Mesothelial cell of epicardium (in vitro differentiated cells): ENCODE measurements around the gene CELF5. TPM values are rescaled to one million over a fixed set of nuclear protein-coding genes. Genes with fewer than 3 reads are reported as not detected.
"Not testable (repeated sequence)": the region's sequence is repeated elsewhere in the genome, so short reads cannot be mapped to it uniquely, and the experiment has no call there.

ENCODE experiments used
- DNase-seq, 2 experiments: peaks; one replicate each; pipeline ENCODE4 v3.0.0; 2021; ENCODE audit warnings: low spot score in 2 of 2; ENCODE audit not compliant: unreplicated experiment in 2 of 2
- H3K27ac Mint-ChIP-seq: 2 replicates; pipeline ENCODE4 v1.8.0; 2021; ENCODE audit warnings: mixed read lengths
- H3K27me3 Mint-ChIP-seq: 2 replicates; pipeline ENCODE4 v1.8.0; 2021; ENCODE audit warnings: low read depth, mixed read lengths
- H3K36me3 Mint-ChIP-seq: 2 replicates; pipeline ENCODE4 v1.8.0; 2021; ENCODE audit warnings: mixed read lengths
- H3K4me1 Mint-ChIP-seq: 2 replicates; pipeline ENCODE4 v1.8.0; 2021; ENCODE audit warnings: mixed read lengths
- H3K4me3 Mint-ChIP-seq: 2 replicates; pipeline ENCODE4 v1.8.0; 2021; ENCODE audit warnings: mild to moderate bottlenecking, moderate library complexity, mixed read lengths
- H3K9me3 Mint-ChIP-seq: 2 replicates; pipeline ENCODE4 v1.8.0; 2021; ENCODE audit warnings: mixed read lengths
- CTCF ChIP-seq: fragments of 200-600 bp; sonication (generic); IDR thresholded peaks from one replicate; pipeline ENCODE4 v1.5.0; 2021; ENCODE audit warnings: antibody characterized with exemption; ENCODE audit not compliant: unreplicated experiment
- total RNA-seq: library from RNA; stranded (reverse); gene quantifications from 3 replicates; pipeline ENCODE4 v1.2.1, GENCODE V29; 2021

The CELF5 gene
- total RNA-seq, 1 donor from 2014 or later, result 2.4 TPM

- H3K9me3 Mint-ChIP-seq, result no peaks in the 10 kb centered on the region
- no peaks in the 10 kb centered on the region for H3K36me3 Mint-ChIP-seq
- no peak overlapping the region for H3K4me3 Mint-ChIP-seq
- H3K4me1 Mint-ChIP-seq, result no peaks in the 10 kb centered on the region
- no peak for DNase-seq
- H3K27me3 Mint-ChIP-seq, result peaks cover 32% of the 10 kb centered on the region
- no peak overlapping the region for H3K27ac Mint-ChIP-seq
- TF ChIP-seq CTCF, result no peak
These were observed 114.2 kb downstream of the CELF5 start for GRCh38 chr19:3338541-3339181.

GRCh38 chr19:3340340-3340739 lies 115.9 kb downstream of the CELF5 start:
- no peaks in the 10 kb centered on the region for H3K36me3 Mint-ChIP-seq
- no peaks in the 10 kb centered on the region for H3K9me3 Mint-ChIP-seq
- H3K27me3 Mint-ChIP-seq, result peaks cover 25% of the 10 kb centered on the region
- H3K4me3 Mint-ChIP-seq, result no peak overlapping the region
- no peak for DNase-seq
- H3K4me1 Mint-ChIP-seq, result no peaks in the 10 kb centered on the region
- TF ChIP-seq CTCF, result no peak
- no peak overlapping the region for H3K27ac Mint-ChIP-seq

GRCh38 chr19:3342246-3342645 lies 117.8 kb downstream of the CELF5 start:
- Mint-ChIP-seq H3K27ac (no peak overlapping the region), H3K27me3 (peaks cover 26% of the 10 kb centered on the region), H3K4me3 (no peak overlapping the region), H3K36me3 (no peaks in the 10 kb centered on the region), H3K9me3 (no peaks in the 10 kb centered on the region), H3K4me1 (no peaks in the 10 kb centered on the region)
- DNase-seq, result no peak
- TF ChIP-seq CTCF, result no peak

GRCh38 chr19:3342962-3343361 lies 118.5 kb downstream of the CELF5 start:
- H3K27ac Mint-ChIP-seq, H3K36me3 Mint-ChIP-seq, H3K4me3 Mint-ChIP-seq, H3K4me1 Mint-ChIP-seq, DNase-seq, H3K9me3 Mint-ChIP-seq: not testable (repeated sequence)
- peaks cover 31% of the 10 kb centered on the region for H3K27me3 Mint-ChIP-seq

GRCh38 chr19:3343619-3344502 lies 119.4 kb downstream of the CELF5 start:
- Mint-ChIP-seq H3K36me3 (no peaks in the 10 kb centered on the region), H3K4me3 (no peak overlapping the region), H3K9me3 (no peaks in the 10 kb centered on the region), H3K27ac (no peak overlapping the region), H3K27me3 (peaks cover 37% of the 10 kb centered on the region), H3K4me1 (no peaks in the 10 kb centered on the region)
- TF ChIP-seq CTCF, result no peak
- DNase-seq, result no peak
